ENCODE results near the gene EGFR.

- TF ChIP-seq POLR2A (IDR thresholded peaks at IDR 0.05; ENCODE audit: extremely low read depth, insufficient read length), result no peak
- TF ChIP-seq, protein P1, sequence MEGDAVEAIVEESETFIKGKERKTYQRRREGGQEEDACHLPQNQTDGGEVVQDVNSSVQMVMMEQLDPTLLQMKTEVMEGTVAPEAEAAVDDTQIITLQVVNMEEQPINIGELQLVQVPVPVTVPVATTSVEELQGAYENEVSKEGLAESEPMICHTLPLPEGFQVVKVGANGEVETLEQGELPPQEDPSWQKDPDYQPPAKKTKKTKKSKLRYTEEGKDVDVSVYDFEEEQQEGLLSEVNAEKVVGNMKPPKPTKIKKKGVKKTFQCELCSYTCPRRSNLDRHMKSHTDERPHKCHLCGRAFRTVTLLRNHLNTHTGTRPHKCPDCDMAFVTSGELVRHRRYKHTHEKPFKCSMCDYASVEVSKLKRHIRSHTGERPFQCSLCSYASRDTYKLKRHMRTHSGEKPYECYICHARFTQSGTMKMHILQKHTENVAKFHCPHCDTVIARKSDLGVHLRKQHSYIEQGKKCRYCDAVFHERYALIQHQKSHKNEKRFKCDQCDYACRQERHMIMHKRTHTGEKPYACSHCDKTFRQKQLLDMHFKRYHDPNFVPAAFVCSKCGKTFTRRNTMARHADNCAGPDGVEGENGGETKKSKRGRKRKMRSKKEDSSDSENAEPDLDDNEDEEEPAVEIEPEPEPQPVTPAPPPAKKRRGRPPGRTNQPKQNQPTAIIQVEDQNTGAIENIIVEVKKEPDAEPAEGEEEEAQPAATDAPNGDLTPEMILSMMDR (IDR thresholded peaks at IDR 0.05; ENCODE audit: low read depth, low read length), result no peak
- no peak for TF ChIP-seq MAX (IDR thresholded peaks at IDR 0.05; ENCODE audit: low read depth, low read length)
- no peak for TF ChIP-seq MYC (IDR thresholded peaks at IDR 0.05; ENCODE audit: low read depth, low read length)
Observed at GRCh38 chr7:55023841-55024505, 5.2 kb downstream of the EGFR start.
